ENCODE measurements around the gene UACA.

GRCh38 chr15:70795311-70795665 lies 31.9 kb upstream of the UACA start:
- TF ChIP-seq ATF3 (CRISPR knock-in tag; conservative IDR thresholded peaks at IDR 0.05) (no peak), E2F1 (CRISPR knock-in tag; IDR thresholded peaks at IDR 0.05) (no peak), SMAD3 (CRISPR knock-in tag; IDR thresholded peaks at IDR 0.05; ENCODE audit: borderline replicate concordance) (no peak), SOX15 (CRISPR knock-in tag; IDR thresholded peaks at IDR 0.05) (no peak)
